Measurements from ENCODE around the gene ATXN1. TPM values are rescaled to one million over a fixed set of nuclear protein-coding genes. Genes with fewer than 3 reads are reported as not detected.

The ATXN1 gene
- polyA plus RNA-seq, 1 donor: 14.7 TPM

GRCh38 chr6:16361121-16361520, 400.1 kb downstream of the ATXN1 start:
- no peak for DNase-seq (ENCODE audit: low read depth)

- no peak for DNase-seq (ENCODE audit: low read depth)
These were observed 400.9 kb downstream of the ATXN1 start for GRCh38 chr6:16360365-16360764.

- no peak for DNase-seq (ENCODE audit: low read depth)
These were observed 401.7 kb downstream of the ATXN1 start for GRCh38 chr6:16359563-16359962.

DNA sequence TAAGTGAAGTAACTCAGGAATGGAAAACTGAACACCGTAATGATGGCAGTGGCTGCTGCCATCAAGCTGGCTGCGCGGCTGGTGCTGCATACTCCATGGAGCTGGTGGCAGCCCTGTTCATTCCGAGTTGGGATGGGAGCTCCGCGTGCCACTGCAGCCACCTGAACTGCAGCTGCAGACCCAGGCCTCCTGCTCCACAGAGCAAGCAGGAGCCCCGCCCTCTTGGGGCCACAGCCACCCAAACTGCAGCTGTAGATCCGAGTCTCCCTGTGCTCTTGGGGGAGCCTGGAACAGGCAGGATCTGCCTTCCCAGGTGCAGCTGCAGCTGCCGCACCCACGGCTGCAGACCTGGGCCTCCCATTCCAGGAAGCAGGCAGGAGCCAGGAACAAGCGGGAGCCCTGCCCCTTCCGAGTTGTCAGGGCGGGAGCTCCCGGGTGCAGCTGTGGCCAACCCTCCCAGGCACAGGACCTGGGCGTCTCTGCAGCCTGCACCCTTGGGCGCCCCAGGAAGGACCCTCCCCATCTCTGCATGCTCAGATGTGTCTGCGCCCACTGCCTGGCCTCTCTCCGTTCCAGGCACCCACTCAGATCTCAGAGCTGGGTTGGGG, 402.6 kb downstream of the ATXN1 start:
- DNase-seq (ENCODE audit: low read depth): no peak

DNA sequence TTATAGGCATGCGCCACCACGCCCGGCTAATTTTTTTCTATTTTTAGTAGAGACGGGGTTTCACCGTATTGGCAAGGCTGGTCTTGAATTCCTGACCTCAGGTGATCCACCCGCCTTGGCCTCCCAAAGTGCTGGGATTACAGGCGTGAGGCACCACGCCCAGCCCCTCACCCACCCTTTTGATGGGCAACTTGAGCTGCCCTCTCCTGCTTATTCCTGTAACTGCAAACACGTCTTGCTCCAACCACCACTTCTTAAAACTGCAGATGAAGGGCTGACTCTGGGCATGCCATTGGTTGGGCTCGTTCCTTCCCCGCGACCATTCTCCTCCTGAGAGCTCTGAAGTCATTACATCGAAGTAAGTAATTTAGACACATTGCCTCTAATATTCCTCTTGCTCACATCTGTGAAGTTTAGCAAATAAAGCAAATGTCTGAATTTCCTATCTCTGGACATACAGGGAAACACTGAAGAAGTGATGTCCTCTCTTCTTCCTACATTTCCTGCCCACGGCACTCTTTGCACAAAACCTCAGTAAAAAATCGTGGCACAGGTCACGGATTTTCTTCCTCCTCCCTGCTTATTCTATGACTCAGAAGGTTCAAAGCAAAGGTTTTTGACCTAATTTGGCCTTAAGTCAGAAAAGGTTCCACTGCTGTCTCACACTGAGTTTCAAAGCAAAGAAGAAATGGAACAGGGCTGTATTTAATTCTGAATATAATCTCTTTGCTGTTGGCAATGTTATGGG, 405.4 kb downstream of the ATXN1 start:
- no peak for DNase-seq (ENCODE audit: low read depth)

DNA sequence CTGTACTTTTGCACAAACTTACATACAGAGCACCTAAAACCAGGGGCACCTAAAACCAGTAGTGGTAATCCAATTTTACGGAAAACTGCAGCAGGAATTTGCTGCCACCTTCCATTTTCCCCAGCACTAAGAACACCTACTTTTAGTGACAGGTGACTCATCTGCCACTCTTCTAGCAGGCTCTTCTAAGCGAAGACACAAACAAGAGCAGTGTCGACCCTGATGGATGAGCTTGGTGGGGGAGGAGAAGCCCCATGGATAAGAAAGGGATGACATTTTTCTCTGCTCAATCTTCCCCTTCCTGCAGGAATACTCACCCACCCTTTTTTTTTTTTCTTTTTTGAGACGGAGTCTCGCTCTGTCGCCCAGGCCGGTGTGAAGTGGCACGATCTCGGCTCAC, 406.0 kb downstream of the ATXN1 start:
- DNase-seq (ENCODE audit: low read depth): no peak

GRCh38 chr6:16354692-16355091, 406.6 kb downstream of the ATXN1 start:
- no peak for DNase-seq (ENCODE audit: low read depth)

GRCh38 chr6:16352821-16353438, 408.3 kb downstream of the ATXN1 start:
- no peak for DNase-seq (ENCODE audit: low read depth)

- DNase-seq (ENCODE audit: low read depth): no peak
These were observed 409.0 kb downstream of the ATXN1 start for GRCh38 chr6:16352258-16352635.

- no peak for DNase-seq (ENCODE audit: low read depth)
These were observed 411.7 kb downstream of the ATXN1 start for GRCh38 chr6:16349544-16349943.

DNA sequence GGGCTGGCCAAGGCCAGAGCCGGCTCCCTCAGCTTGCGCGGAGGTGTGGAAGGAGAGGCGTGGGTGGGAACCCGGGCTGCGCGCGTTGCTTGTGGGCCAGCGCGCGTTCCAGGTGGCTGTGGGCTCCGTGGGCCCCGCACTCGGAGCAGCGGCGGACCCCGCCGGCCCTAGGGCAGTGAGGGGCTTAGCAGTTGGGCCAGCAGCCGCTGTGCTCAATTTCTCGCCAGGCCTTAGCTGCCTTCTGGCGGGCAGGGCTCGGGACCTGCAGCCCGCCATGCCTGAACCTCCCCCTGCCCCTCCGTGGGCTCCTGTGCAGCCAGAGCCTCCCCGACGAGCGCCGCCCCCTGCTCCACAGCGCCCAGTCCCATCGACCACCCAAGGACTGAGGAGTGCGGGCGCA, 414.4 kb downstream of the ATXN1 start:
- DNase-seq (ENCODE audit: low read depth): no peak

GRCh38 chr6:16345449-16346330, 415.6 kb downstream of the ATXN1 start:
- DNase-seq (ENCODE audit: low read depth): peak; percentile 72

DNA sequence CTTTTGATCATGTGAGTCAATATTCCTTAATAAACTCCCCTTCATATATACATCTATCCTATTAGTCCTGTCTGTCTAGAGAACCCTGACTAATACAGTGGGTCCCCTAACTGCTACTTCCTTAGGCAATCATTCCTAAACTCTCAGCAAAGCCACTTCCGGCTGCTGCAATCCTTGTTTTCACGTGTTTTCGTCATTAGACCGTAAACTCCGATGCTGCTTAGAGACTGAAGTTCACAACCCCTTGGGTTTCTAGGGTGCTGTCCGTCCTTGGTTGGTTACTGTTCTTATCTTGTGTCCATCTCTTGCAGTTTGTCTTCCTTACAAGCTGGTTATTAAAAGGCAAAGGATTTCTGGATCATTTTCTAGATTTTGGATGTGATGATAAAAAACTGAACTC, 416.5 kb downstream of the ATXN1 start:
- no peak for DNase-seq (ENCODE audit: low read depth)

- no peak for DNase-seq (ENCODE audit: low read depth)
These were observed 417.7 kb downstream of the ATXN1 start for GRCh38 chr6:16343593-16343992.

DNA sequence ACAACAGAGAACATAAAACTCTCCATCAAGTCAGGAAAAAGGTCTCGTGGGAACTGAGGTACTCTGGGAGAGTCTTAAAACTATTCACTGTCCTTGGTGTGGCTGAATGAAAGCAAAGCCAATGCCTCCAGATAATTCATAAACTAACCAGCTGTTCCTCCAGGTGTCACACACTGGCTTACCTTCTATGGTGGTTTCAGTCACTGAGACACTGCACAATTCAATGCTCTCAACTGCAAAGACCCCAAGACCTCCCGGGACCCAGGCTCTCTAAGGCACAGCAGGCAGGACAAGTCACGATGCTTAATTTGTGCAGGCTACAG, 422.0 kb downstream of the ATXN1 start:
- no peak for DNase-seq (ENCODE audit: low read depth)

- no peak for DNase-seq (ENCODE audit: low read depth)
These were observed 422.5 kb downstream of the ATXN1 start for GRCh38 chr6:16338577-16339264.

DNA sequence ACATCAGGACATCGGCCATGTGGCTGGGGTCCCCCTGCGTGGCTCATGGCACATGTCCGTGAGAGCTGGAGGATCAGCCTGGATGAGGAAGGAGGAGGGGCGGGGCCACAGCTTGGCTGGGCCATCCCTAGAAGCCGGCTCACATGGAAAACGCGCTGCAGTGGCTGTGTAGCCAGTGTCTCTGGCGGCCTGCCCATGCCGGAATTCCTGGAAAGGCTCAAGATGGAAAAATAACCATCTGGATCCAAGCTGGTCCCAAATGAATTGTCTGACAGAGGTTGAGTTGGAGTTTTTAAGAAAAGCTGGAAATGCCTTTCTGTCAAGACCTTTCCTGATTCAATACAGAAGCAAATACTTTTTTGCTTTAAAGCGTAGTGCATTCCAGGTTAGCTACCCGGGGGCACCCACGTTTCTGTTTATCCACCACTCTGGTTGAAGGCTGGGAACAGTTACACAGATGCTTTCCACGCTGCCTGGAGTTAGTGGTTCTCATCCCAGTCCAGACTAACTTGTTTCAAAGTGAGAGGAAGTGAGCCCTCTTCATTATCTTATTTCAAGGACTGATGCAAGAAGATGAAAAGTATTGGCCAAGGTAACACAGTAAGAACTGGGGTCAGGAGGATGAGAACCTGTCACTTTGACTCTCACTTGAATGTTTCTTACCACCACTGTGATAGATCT, 423.8 kb downstream of the ATXN1 start:
- peak; percentile 87 for DNase-seq (ENCODE audit: low read depth)

- DNase-seq (ENCODE audit: low read depth): no peak
These were observed 424.4 kb downstream of the ATXN1 start for GRCh38 chr6:16336911-16337294.

GRCh38 chr6:16336056-16336818, 425.0 kb downstream of the ATXN1 start:
- DNase-seq (ENCODE audit: low read depth): no peak

GRCh38 chr6:16335176-16335575, 426.1 kb downstream of the ATXN1 start:
- DNase-seq (ENCODE audit: low read depth): no peak
